ENCODE measurements around the gene TRMO.
"Not testable (repeated sequence)": the region's sequence is repeated elsewhere in the genome, so short reads cannot be mapped to it uniquely, and the experiment has no call there.

Gene TRMO, protein sequence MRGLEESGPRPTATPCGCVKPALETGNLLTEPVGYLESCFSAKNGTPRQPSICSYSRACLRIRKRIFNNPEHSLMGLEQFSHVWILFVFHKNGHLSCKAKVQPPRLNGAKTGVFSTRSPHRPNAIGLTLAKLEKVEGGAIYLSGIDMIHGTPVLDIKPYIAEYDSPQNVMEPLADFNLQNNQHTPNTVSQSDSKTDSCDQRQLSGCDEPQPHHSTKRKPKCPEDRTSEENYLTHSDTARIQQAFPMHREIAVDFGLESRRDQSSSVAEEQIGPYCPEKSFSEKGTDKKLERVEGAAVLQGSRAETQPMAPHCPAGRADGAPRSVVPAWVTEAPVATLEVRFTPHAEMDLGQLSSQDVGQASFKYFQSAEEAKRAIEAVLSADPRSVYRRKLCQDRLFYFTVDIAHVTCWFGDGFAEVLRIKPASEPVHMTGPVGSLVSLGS

GRCh38 chr9:97921959-97922724 lies at the start of gene TRMO:
TRMO (minus strand) TSS chr9:97922500; CDS start chr9:97922493, 7 bp downstream.
- DNase-seq = peak; percentile 99

DNA sequence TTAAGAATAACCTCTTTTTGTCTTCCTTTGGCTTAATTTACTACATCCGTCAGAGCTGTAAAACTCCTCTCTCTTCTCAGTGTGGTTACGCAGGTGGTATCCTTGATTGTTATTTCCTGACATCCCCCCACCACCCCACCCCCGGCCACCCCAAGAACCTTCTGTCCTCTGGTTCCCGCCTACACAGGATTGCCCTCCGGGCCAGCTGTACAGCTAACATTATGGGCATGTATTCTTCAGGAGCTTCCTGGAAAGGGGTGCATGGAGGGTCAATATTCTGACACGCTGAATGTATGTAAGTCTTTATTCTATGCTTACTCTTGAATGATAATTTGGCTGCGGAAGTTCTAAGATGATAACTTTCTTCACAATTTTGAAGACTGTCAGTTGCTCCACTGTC lies 47.9 kb upstream of the TRMO start:
- no peak for DNase-seq

DNA sequence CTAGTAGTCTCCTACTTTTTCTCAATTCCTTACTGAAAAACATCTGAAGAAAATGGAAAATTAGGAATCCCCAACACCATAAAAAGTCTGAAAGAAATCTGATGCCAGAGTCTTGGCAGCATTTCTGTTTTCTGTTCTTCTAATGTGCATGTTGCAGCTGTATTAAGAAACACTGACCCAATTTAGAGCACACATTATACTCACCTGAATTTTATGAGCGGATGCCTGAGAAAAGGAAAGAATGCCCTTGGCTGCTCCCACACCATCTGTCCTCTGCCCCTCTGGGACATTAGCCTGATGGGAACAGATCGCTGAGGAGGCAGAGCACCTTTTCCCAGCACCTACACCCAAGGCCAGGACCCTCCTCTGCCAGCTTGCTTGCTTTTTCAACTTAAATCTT lies 46.7 kb upstream of the TRMO start:
- no peak for DNase-seq

GRCh38 chr9:97966493-97966892 lies 44.2 kb upstream of the TRMO start:
- no peak for DNase-seq

GRCh38 chr9:97964901-97965300 lies 42.6 kb upstream of the TRMO start:
- DNase-seq = no peak

DNA sequence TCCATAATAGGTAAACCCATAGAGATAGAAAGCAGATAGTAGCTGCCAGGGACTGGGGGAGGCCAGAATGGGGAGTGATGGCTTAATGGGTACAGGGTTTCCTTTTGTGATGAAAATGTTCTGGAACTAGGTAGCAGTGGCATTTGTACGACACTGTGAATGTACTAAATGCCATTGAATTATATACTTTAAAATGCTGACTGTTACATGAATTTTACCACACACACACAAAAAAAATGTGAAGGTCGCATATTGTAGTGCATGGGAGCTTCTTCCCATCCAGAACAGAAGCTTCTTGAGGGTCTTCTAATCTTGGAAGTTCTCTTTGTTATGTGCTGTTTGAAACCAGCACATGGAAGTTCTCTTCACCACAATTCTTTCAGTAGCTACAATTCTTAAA lies 40.9 kb upstream of the TRMO start:
- DNase-seq = no peak

DNA sequence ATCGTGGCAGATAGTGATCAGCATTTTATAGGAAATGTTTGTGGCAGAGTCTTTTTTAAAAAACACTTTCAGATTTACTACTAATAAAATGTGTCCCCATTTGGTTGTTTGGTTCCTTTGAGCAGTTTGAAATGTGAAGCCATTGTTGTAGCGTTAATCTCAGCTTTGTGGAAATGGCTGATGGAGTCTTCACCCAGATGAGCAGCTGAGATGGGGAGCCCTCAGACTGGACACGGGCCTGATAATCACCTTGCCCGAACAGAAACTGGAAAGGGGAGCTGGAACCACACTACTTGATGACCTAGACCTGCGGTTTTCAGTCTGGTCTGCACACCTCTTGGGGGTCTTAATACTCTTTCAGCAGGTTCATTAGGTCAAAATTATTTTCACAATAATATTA lies 40.3 kb upstream of the TRMO start:
- no peak for DNase-seq

DNA sequence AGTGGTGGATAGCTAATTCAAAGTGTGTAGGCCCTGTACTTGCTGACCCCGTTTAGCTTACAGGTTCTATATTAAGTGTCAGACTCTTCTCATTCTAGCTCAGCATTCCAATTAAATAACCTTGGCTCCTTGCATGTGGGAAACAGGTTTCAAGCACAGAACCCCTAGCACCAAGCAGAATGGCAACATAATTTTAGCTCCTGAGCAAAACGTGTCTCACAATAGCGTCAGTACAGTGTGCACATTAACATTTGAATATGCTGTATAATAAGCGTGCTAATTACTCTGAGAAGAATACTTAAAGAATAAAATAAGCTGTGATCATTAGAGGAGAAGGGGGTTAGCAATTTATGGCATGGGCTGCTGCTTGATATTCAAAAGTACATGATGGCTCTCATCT lies 39.8 kb upstream of the TRMO start:
- no peak for DNase-seq

- DNase-seq = peak; percentile 31
These were observed 39.1 kb upstream of the TRMO start for GRCh38 chr9:97961361-97961760.

DNA sequence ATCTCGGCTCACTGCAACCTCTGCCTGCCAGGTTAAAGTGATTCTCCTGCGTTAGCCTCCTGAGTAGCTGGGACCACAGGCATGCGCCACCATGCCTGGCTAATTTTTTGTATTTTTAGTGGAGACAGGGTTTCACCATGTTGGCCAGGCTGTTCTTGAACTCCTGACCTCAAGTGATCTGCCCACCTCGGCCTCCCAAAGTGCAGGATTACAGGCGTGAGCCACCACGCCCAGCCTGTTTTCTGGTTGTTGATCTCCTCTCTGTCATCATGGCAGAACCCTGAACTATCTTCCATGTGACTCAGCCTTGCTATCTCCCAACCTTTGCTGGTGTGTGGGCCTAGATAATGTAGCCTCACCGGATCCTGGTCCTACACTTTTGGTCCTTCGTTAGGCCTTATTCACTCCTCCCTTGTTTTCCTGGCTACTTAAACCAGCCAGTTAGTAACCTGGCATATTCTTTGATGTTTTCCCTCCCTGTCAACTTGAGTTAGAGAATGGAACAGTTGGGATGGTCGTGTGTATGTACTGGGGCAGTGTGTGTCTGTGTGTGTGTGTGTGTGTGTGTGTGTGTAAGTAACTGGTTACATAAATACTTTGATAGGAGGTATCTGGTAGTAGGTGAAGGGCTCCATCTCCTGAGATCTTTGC lies 38.5 kb upstream of the TRMO start:
- not testable (repeated sequence) for DNase-seq

- no peak for DNase-seq
These were observed 37.3 kb upstream of the TRMO start for GRCh38 chr9:97959585-97959984.

- DNase-seq = peak; percentile 17
These were observed 36.7 kb upstream of the TRMO start for GRCh38 chr9:97958812-97959511.

DNA sequence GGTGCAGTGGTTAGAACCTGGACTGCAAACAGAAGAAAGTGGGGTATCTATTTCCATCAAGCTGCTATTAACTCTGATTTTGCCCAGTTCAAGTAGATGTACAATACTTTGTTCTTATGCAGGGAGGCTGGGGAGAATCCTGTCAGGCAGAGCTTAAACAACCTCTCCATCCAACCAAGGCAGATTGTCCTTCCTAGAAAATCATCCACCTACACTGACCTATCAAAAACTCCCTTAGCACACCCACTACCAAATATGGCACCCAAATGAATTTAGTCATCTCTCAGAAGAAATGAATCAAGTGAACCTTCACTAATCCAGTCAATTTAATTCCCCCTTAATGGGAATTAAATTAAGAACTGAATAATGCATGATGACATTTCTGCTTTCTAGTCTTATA lies 34.0 kb upstream of the TRMO start:
- DNase-seq = no peak

DNA sequence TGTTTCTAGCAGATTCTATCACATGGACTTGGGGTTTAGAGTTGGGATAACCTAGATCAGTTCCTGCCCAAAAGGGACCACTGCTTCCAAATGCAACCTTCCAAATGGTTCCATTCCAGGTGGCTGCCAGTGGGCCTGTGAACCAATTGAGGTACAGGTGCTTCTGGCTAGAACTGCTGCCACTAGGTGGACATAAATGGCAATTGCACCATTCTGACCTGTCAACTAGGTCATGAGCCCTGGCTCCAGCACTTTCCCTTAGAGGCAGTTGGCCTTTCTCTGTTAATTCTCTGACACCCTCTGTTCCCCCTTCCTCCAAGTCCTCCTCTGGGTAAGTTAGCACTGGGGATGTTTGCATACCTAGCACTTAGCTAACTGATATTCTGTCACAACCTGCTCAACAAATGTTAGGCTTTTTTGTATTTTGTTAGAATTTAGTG lies 32.3 kb upstream of the TRMO start:
- DNase-seq = peak; percentile 8

- not testable (repeated sequence) for DNase-seq
These were observed 28.6 kb upstream of the TRMO start for GRCh38 chr9:97950873-97951272.

DNA sequence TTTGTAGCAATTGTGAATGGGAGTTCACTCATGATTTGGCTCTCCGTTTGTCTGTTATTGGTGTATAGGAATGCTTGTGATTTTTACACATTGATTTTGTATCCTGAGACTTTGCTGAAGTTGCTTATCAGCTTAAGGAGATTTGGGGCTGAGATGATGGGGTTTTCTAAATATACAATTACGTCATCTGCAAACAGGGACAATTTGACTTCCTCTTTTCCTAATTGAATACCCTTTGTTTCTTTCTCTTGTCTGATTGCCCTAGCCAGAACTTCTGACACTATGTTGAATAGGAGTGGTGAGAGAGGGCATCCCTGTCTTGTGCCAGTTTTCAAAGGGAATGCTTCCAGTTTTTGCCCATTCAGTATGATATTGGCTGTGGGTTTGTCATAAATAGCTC lies 24.8 kb upstream of the TRMO start:
- not testable (repeated sequence) for DNase-seq

GRCh38 chr9:97945470-97945869 lies 23.2 kb upstream of the TRMO start:
- not testable (repeated sequence) for DNase-seq

GRCh38 chr9:97944612-97945011 lies 22.3 kb upstream of the TRMO start:
- no peak for DNase-seq

DNA sequence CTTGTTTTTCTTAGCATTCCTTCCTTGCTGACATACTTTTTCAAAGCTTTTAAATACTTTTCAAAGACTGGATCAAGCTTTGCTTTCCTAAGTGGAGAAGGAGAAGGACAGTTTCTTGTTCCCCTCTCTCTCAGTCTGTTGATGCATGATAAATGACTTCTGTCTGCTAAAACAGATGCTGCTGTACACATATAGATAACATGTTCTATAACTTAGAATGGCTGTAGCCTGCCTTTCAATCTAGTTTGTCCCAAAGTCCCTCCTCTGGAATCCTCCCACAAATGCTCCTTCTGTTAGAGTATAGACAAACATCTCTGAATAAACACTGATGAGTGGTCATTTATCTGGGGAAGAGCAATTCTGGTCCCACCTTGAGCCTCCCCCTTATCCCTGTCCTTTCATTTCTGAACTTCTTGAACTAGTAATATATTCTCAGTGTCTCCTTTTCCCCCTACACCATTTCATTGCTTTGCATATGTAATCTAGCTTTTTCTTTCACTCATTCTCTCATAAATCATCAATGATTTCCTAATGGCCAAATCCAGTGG lies 21.1 kb upstream of the TRMO start:
- DNase-seq = no peak

GRCh38 chr9:97941323-97941722 lies 19.0 kb upstream of the TRMO start:
- DNase-seq = no peak

DNA sequence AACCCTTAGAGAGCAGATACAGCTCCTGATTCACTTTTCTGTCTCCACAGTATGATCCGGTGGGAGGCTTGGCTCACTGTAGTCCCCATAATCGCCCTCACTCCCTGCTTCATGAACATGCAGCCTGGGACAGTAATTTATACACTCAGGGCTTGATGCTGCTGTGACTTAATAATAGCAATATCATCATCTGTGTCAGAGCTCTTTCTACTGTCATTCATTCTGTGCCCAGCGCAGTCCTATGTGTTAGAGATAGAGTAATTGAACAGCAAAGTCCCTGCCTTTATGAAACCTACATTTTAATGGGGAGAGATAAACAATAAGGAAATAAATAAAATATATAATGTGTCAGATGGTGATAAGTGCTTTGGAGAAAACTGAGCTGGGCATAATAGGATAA lies 18.4 kb upstream of the TRMO start:
- no peak for DNase-seq

GRCh38 chr9:97940233-97940632 lies 17.9 kb upstream of the TRMO start:
- DNase-seq = no peak

Data from fibroblast of skin of right biceps (primary cell).